ENCODE results near the gene BRD3OS. TPM values are rescaled to one million over a fixed set of nuclear protein-coding genes. Genes with fewer than 3 reads are reported as not detected.

Gene BRD3OS
- total and polyA plus RNA-seq, 2 donors (not counting 1 experiment from before 2014, with no cell fraction given) = 12.4 to 19.4 TPM

DNA sequence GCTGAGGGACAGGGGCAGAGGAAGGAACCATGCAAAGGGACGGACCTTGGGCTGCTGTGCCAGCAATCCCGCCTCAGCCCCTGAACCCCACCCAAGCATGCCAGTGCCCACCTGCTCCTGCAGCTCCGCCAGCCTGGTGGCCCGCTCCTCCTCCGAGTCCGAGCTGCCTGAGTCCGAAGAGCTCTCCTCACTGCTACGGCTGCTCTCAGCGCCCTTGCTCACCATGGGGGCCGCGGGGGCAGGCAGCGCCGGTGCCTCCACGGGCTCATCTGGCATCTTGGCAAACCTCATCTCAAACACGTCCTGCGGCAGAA lies 16.3 kb downstream of the BRD3OS start:
- Histone ChIP-seq H3K4me1 (ENCODE audit: control insufficient read depth, extremely low read depth, insufficient read depth, low read length) (no peaks in the 10 kb centered on the region), H4K20me1 (ENCODE audit: control insufficient read depth, extremely low read depth, insufficient read depth, low read length) (no peaks in the 10 kb centered on the region), H3K79me2 (ENCODE audit: control insufficient read depth, insufficient read depth, low read length) (no peaks in the 10 kb centered on the region), H2AFZ (ENCODE audit: low read length) (no peak overlapping the region), H3K4me2 (ENCODE audit: extremely low read depth, insufficient read depth, low read length) (no peak overlapping the region), H3K27ac (ENCODE audit: insufficient read depth, low read length) (no peak overlapping the region), H3K9me3 (ENCODE audit: control insufficient read depth, insufficient read depth, low read depth, low read length) (no peaks in the 10 kb centered on the region), H3K27me3 (ENCODE audit: control insufficient read depth, insufficient read depth, low read length) (no peaks in the 10 kb centered on the region), H3K4me3 (replicated peaks in 1 of 4; ENCODE audit: control extremely low read depth in 1 of 4, insufficient read depth in 1 of 4, low read depth in 3 of 4, low read length in 4 of 4) (no peak overlapping the region), H3K9ac (ENCODE audit: insufficient read depth, low read length) (no peak overlapping the region), H3K36me3 (ENCODE audit: control insufficient read depth, insufficient read depth, low read length) (peaks cover 7% of the 10 kb centered on the region)
- no peak for DNase-seq (ENCODE audit: low read depth in 2 of 2)
- TF ChIP-seq, protein P1, sequence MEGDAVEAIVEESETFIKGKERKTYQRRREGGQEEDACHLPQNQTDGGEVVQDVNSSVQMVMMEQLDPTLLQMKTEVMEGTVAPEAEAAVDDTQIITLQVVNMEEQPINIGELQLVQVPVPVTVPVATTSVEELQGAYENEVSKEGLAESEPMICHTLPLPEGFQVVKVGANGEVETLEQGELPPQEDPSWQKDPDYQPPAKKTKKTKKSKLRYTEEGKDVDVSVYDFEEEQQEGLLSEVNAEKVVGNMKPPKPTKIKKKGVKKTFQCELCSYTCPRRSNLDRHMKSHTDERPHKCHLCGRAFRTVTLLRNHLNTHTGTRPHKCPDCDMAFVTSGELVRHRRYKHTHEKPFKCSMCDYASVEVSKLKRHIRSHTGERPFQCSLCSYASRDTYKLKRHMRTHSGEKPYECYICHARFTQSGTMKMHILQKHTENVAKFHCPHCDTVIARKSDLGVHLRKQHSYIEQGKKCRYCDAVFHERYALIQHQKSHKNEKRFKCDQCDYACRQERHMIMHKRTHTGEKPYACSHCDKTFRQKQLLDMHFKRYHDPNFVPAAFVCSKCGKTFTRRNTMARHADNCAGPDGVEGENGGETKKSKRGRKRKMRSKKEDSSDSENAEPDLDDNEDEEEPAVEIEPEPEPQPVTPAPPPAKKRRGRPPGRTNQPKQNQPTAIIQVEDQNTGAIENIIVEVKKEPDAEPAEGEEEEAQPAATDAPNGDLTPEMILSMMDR (conservative IDR thresholded peaks at IDR 0.05 in 1 of 2, IDR thresholded peaks at IDR 0.05 in 1 of 2; ENCODE audit: low read depth in 1 of 2, low read length in 2 of 2) = no peak
- TF ChIP-seq EZH2 (IDR thresholded peaks at IDR 0.05; ENCODE audit: low read length, missing control alignments) = no peak

DNA sequence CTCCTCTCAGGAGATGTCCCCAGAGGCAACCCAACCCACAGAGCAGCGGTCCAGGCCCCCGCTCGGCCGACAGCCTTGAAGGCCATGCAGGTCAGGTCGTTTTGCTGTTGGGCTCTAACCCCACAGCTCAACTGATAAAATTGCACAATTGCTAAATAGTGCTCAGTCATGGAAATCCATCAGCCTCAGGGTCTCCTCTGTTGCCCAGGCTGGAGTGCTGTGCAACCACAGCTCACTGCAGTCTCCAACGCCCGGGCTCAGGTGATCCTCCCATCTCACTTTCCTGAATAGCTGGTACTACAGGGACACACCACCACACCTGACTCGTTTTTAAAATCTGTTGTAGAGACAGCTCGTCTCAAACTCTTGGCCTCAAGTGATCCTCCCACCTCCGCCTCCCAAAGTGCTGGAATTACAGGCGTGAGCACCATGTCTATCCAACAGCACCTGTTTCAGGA lies 18.3 kb downstream of the BRD3OS start:
- H3K4me2 ChIP-seq (ENCODE audit: extremely low read depth, insufficient read depth, low read length) = no peak overlapping the region
- no peaks in the 10 kb centered on the region for H3K79me2 ChIP-seq (ENCODE audit: control insufficient read depth, insufficient read depth, low read length)
- TF ChIP-seq EZH2 (IDR thresholded peaks at IDR 0.05; ENCODE audit: low read length, missing control alignments) = no peak
- TF ChIP-seq, protein P1 (conservative IDR thresholded peaks at IDR 0.05 in 1 of 2, IDR thresholded peaks at IDR 0.05 in 1 of 2; ENCODE audit: low read depth in 1 of 2, low read length in 2 of 2) = no peak
- H4K20me1 ChIP-seq (ENCODE audit: control insufficient read depth, extremely low read depth, insufficient read depth, low read length) = no peaks in the 10 kb centered on the region
- H3K4me3 ChIP-seq (replicated peaks in 1 of 4; ENCODE audit: control extremely low read depth in 1 of 4, insufficient read depth in 1 of 4, low read depth in 3 of 4, low read length in 4 of 4) = no peak overlapping the region
- no peak overlapping the region for H2AFZ ChIP-seq (ENCODE audit: low read length)
- no peak overlapping the region for H3K9ac ChIP-seq (ENCODE audit: insufficient read depth, low read length)
- H3K36me3 ChIP-seq (ENCODE audit: control insufficient read depth, insufficient read depth, low read length) = peaks cover 13% of the 10 kb centered on the region
- no peak overlapping the region for H3K27ac ChIP-seq (ENCODE audit: insufficient read depth, low read length)
- no peaks in the 10 kb centered on the region for H3K9me3 ChIP-seq (ENCODE audit: control insufficient read depth, insufficient read depth, low read depth, low read length)
- DNase-seq (ENCODE audit: low read depth in 2 of 2) = no peak
- H3K27me3 ChIP-seq (ENCODE audit: control insufficient read depth, insufficient read depth, low read length) = no peaks in the 10 kb centered on the region
- no peaks in the 10 kb centered on the region for H3K4me1 ChIP-seq (ENCODE audit: control insufficient read depth, extremely low read depth, insufficient read depth, low read length)

DNA sequence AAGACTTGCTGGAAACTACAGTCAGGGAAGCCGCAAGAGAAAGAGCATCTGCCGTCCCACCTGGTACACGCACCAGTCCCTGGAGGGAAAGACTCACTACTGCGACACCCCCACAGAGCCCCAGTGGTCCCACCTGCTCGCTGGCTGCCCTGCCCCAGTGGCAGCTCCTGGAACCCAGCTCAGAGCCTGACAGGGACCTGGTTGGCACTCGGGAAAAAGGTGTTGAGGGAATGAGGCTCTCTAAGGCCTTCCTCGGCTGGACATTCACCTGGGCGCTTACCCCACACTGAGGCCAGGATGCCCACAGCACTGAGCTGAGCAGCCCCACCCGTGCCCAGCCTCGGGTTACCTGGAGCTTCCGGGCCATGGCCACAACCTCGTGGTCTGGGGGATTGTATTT lies 19.7 kb downstream of the BRD3OS start:
- DNase-seq (ENCODE audit: low read depth in 2 of 2) = no peak
- no peaks in the 10 kb centered on the region for H3K4me1 ChIP-seq (ENCODE audit: control insufficient read depth, extremely low read depth, insufficient read depth, low read length)
- H3K9ac ChIP-seq (ENCODE audit: insufficient read depth, low read length) = no peak overlapping the region
- H4K20me1 ChIP-seq (ENCODE audit: control insufficient read depth, extremely low read depth, insufficient read depth, low read length) = no peaks in the 10 kb centered on the region
- H3K79me2 ChIP-seq (ENCODE audit: control insufficient read depth, insufficient read depth, low read length) = no peaks in the 10 kb centered on the region
- H3K36me3 ChIP-seq (ENCODE audit: control insufficient read depth, insufficient read depth, low read length) = peaks cover 15% of the 10 kb centered on the region
- H3K9me3 ChIP-seq (ENCODE audit: control insufficient read depth, insufficient read depth, low read depth, low read length) = no peaks in the 10 kb centered on the region
- H3K4me3 ChIP-seq (replicated peaks in 1 of 4; ENCODE audit: control extremely low read depth in 1 of 4, insufficient read depth in 1 of 4, low read depth in 3 of 4, low read length in 4 of 4) = no peak overlapping the region
- no peaks in the 10 kb centered on the region for H3K27me3 ChIP-seq (ENCODE audit: control insufficient read depth, insufficient read depth, low read length)
- no peak overlapping the region for H2AFZ ChIP-seq (ENCODE audit: low read length)
- no peak overlapping the region for H3K27ac ChIP-seq (ENCODE audit: insufficient read depth, low read length)
- H3K4me2 ChIP-seq (ENCODE audit: extremely low read depth, insufficient read depth, low read length) = no peak overlapping the region
- no peak for TF ChIP-seq EZH2 (IDR thresholded peaks at IDR 0.05; ENCODE audit: low read length, missing control alignments)
- TF ChIP-seq, protein P1 (conservative IDR thresholded peaks at IDR 0.05 in 1 of 2, IDR thresholded peaks at IDR 0.05 in 1 of 2; ENCODE audit: low read depth in 1 of 2, low read length in 2 of 2) = no peak
